GM12892 (cell line): ENCODE data around the gene NOL6.

Experiments
- POLR2A ChIP-seq: IDR thresholded peaks from 2 replicates; pipeline ENCODE4 v1.6.1; 2011; ENCODE audit warnings: low read depth, low read length, control low read depth
- POLR2AphosphoS5 ChIP-seq: IDR thresholded peaks from 2 replicates; pipeline ENCODE4 v1.6.1; 2011; ENCODE audit warnings: low read depth, low read length, control low read depth
- TAF1 ChIP-seq: IDR thresholded peaks from 2 replicates; pipeline ENCODE4 v1.6.1; 2011; ENCODE audit warnings: low read depth, mild to moderate bottlenecking, control low read depth, low read length, borderline replicate concordance

- TF ChIP-seq POLR2A, result no peak
- no peak for TF ChIP-seq POLR2AphosphoS5
- TF ChIP-seq TAF1, result no peak
Measured at GRCh38 chr9:33453999-33454660, 19.6 kb downstream of the NOL6 start.
